PC-3 (cell line): ENCODE measurements around the gene RBM14.

Experiments
- EZH2 ChIP-seq: fragments of 300-600 bp; sonication (generic); IDR thresholded peaks from one replicate; pipeline ENCODE4 v1.6.1; 2017; ENCODE audit warnings: antibody characterized with exemption, mild to moderate bottlenecking, low read length; ENCODE audit not compliant: unreplicated experiment
- EZH2phosphoT487 ChIP-seq: fragments of 300-600 bp; sonication (generic); IDR thresholded peaks from 2 replicates; pipeline ENCODE4 v1.6.1; 2018; ENCODE audit warnings: mild to moderate bottlenecking, antibody characterized with exemption, low read length, borderline replicate concordance

- no peak for TF ChIP-seq EZH2phosphoT487
- no peak for TF ChIP-seq EZH2
These were observed 34.6 kb downstream of the RBM14 start for GRCh38 chr11:66651016-66651415.
